Uterus (tissue), 4 donors: ENCODE measurements around the gene MMP3. TPM values are rescaled to one million over a fixed set of nuclear protein-coding genes. Genes with fewer than 3 reads are reported as not detected.

Experiments used
- DNase-seq, 2 donors: peaks; one replicate each; pipeline ENCODE4 v3.0.0-alpha.2; 2019 to 2020
- H3K27ac ChIP-seq, 2 donors: fragments of 200-600 bp; sonication (generic); 1 replicate in 1 of 2; 2 replicates in 1 of 2; pipeline ENCODE4 v1.5.1; 2016 to 2018
- H3K27me3 ChIP-seq, 2 donors: fragments of 200-600 bp; sonication (generic); one replicate each; pipeline ENCODE4 v1.5.1; 2018 to 2019; ENCODE audit warnings: control low read depth in 1 of 2
- H3K36me3 ChIP-seq, 2 donors: fragments of 200-600 bp; sonication (generic); one replicate each; pipeline ENCODE4 v1.5.1; 2019; ENCODE audit warnings: control low read depth in 1 of 2
- H3K4me1 ChIP-seq, 2 donors: fragments of 200-600 bp; sonication (generic); one replicate each; pipeline ENCODE4 v1.5.1; 2018 to 2019; ENCODE audit warnings: control low read depth in 1 of 2
- H3K4me3 ChIP-seq, 2 donors: fragments of 200-600 bp; sonication (generic); 1 replicate in 1 of 2; 2 replicates in 1 of 2; pipeline ENCODE4 v1.5.1; 2018 to 2019; ENCODE audit warnings: mild to moderate bottlenecking in 1 of 2
- H3K9me3 ChIP-seq, 2 donors: fragments of 200-600 bp; sonication (generic); one replicate each; pipeline ENCODE4 v1.5.1; 2019; ENCODE audit warnings: control low read depth in 1 of 2
- CTCF ChIP-seq, 4 experiments: fragments of 200-600 bp in 2 of 4; fragments of 450-650 bp in 2 of 4; sonication (generic) in 2 of 4; IDR thresholded peaks; one replicate each; pipeline ENCODE4 v1.5.1; 2016 to 2019; ENCODE audit warnings: antibody characterized with exemption in 4 of 4, mild to moderate bottlenecking in 2 of 4, moderate library complexity in 1 of 4
- POLR2A ChIP-seq, 2 donors: fragments of 450-650 bp; IDR thresholded peaks; one replicate each; pipeline ENCODE4 v1.6.1; 2016; ENCODE audit warnings: antibody characterized with exemption in 2 of 2, mild to moderate bottlenecking in 1 of 2, moderate library complexity in 1 of 2
- intact Hi-C: fragments of 100-400 bp; cut with DNase I; formaldehyde crosslinking; loops from one replicate; pipeline ENCODE4 v1.15.1; 2023; ENCODE audit warnings: low total_unique reads
- total RNA-seq, 4 donors: library from RNA; depleted of rRNA in 3 of 4; stranded (reverse); fragments of >200 nt in 3 of 4; gene quantifications; one replicate each; pipeline versions ENCODE4 v1.1.0 to v1.2.4, GENCODE V29; 2014 to 2023
- donor health status: DM: yes; HTN: yes; CAD: no.

Gene MMP3
- total RNA-seq, 4 donors from 2014 or later, result not detected

- Histone ChIP-seq H3K36me3 (no peaks in the 10 kb centered on the region), H3K4me3 (no peak overlapping the region), H3K27ac (no peak overlapping the region), H3K27me3 (no peaks in the 10 kb centered on the region), H3K4me1 (no peaks in the 10 kb centered on the region), H3K9me3 (no peaks in the 10 kb centered on the region)
- intact Hi-C loops, result no loop called here
- DNase-seq, result no peak
- TF ChIP-seq CTCF (IDR thresholded peaks at IDR 0.05), result no peak
- TF ChIP-seq POLR2A (IDR thresholded peaks at IDR 0.05), result no peak
Observed at GRCh38 chr11:102800767-102801166, 42.6 kb downstream of the MMP3 start.

- TF ChIP-seq POLR2A (IDR thresholded peaks at IDR 0.05) (no peak), CTCF (IDR thresholded peaks at IDR 0.05) (no peak)
- no peaks in the 10 kb centered on the region for H3K9me3 ChIP-seq
- H3K27ac ChIP-seq, result no peak overlapping the region
- no peaks in the 10 kb centered on the region for H3K36me3 ChIP-seq
- no peaks in the 10 kb centered on the region for H3K4me1 ChIP-seq
- H3K27me3 ChIP-seq, result no peaks in the 10 kb centered on the region
- DNase-seq, result no peak
- H3K4me3 ChIP-seq, result no peak overlapping the region
- intact Hi-C loops, result no loop called here
Observed at GRCh38 chr11:102799681-102800340, 43.6 kb downstream of the MMP3 start.

- TF ChIP-seq POLR2A (IDR thresholded peaks at IDR 0.05) (no peak), CTCF (IDR thresholded peaks at IDR 0.05) (no peak)
- Histone ChIP-seq H3K36me3 (no peaks in the 10 kb centered on the region), H3K27me3 (no peaks in the 10 kb centered on the region), H3K27ac (no peak within 1 kb of the TSS), H3K4me3 (no peak within 1 kb of the TSS), H3K4me1 (no peaks in the 10 kb centered on the region), H3K9me3 (no peaks in the 10 kb centered on the region)
- intact Hi-C loops, result no loop called here
- DNase-seq, result no peak
Observed at GRCh38 chr11:102798012-102798746, 45.2 kb downstream of the MMP3 start, which contains the start of gene MMP1. Gene MMP1, minus strand, starts transcription at chr11:102798160. Its CDS starts 68 bp downstream, at chr11:102798092.

GRCh38 chr11:102794382-102794781 is 49.0 kb downstream of the MMP3 start:
- H3K27me3 ChIP-seq, result no peaks in the 10 kb centered on the region
- intact Hi-C loops, result no loop called here
- H3K27ac ChIP-seq, result no peak overlapping the region
- no peak overlapping the region for H3K4me3 ChIP-seq
- DNase-seq, result no peak
- no peaks in the 10 kb centered on the region for H3K4me1 ChIP-seq
- TF ChIP-seq CTCF (IDR thresholded peaks at IDR 0.05) (no peak), POLR2A (IDR thresholded peaks at IDR 0.05) (no peak)
- no peaks in the 10 kb centered on the region for H3K9me3 ChIP-seq
- H3K36me3 ChIP-seq, result no peaks in the 10 kb centered on the region

GRCh38 chr11:102793677-102794290 is 49.6 kb downstream of the MMP3 start:
- Histone ChIP-seq H3K4me1 (no peaks in the 10 kb centered on the region), H3K36me3 (no peaks in the 10 kb centered on the region), H3K4me3 (no peak overlapping the region), H3K27ac (no peak overlapping the region), H3K9me3 (no peaks in the 10 kb centered on the region), H3K27me3 (no peaks in the 10 kb centered on the region)
- intact Hi-C loops, result no loop called here
- no peak for TF ChIP-seq POLR2A (IDR thresholded peaks at IDR 0.05)
- no peak for TF ChIP-seq CTCF (IDR thresholded peaks at IDR 0.05)
- no peak for DNase-seq
